GM19324 (cell line): ENCODE results near the gene JAGN1.
"Not testable (repeated sequence)": the region's sequence is repeated elsewhere in the genome, so short reads cannot be mapped to it uniquely, and the experiment has no call there.

Source experiments
- ATAC-seq: cut with Tn5 transposase; IDR thresholded peaks from one replicate; pipeline ENCODE4 v1.9.1; 2021; ENCODE audit warnings: mild to moderate bottlenecking, moderate library complexity; ENCODE audit not compliant: unreplicated experiment, low FRiP score

JAGN1 gene

GRCh38 chr3:9915254-9916141, 25.1 kb downstream of the JAGN1 start:
- no peak for ATAC-seq

GRCh38 chr3:9916346-9916733, 25.9 kb downstream of the JAGN1 start:
- ATAC-seq = no peak

- ATAC-seq = no peak
Measured at GRCh38 chr3:9916734-9917680, 26.6 kb downstream of the JAGN1 start, which contains the start of gene IL17RC. Gene IL17RC (plus strand): TSS chr3:9917098. CDS start chr3:9917316, 218 bp downstream.

GRCh38 chr3:9917820-9918219, 27.4 kb downstream of the JAGN1 start:
- no peak for ATAC-seq

GRCh38 chr3:9918261-9919038, 28.0 kb downstream of the JAGN1 start:
- ATAC-seq = no peak

- no peak for ATAC-seq
Measured at GRCh38 chr3:9928158-9928557, 37.7 kb downstream of the JAGN1 start.

GRCh38 chr3:9930804-9931418, 40.5 kb downstream of the JAGN1 start:
- no peak for ATAC-seq

GRCh38 chr3:9932535-9932842, 42.1 kb downstream of the JAGN1 start:
- no peak for ATAC-seq

- ATAC-seq = peak; percentile 64
Measured at GRCh38 chr3:9932843-9933560, 42.6 kb downstream of the JAGN1 start.

- ATAC-seq = peak; percentile 92
Measured at GRCh38 chr3:9933561-9934234, 43.3 kb downstream of the JAGN1 start, which contains the start of gene CRELD1. Gene CRELD1 (plus strand): TSS chr3:9933834. CDS start chr3:9934439, 605 bp downstream.

GRCh38 chr3:9934235-9934621, 43.8 kb downstream of the JAGN1 start:
- ATAC-seq = no peak

GRCh38 chr3:9934993-9935392, 44.6 kb downstream of the JAGN1 start:
- no peak for ATAC-seq

- no peak for ATAC-seq
Measured at GRCh38 chr3:9935966-9936510, 45.6 kb downstream of the JAGN1 start.

- ATAC-seq = no peak
Measured at GRCh38 chr3:9937486-9938238, 47.3 kb downstream of the JAGN1 start.

GRCh38 chr3:9938966-9939365, 48.6 kb downstream of the JAGN1 start:
- ATAC-seq = no peak

- ATAC-seq = not testable (repeated sequence)
Measured at GRCh38 chr3:9939906-9940305, 49.5 kb downstream of the JAGN1 start.

GRCh38 chr3:9940746-9941145, 50.3 kb downstream of the JAGN1 start:
- no peak for ATAC-seq

- ATAC-seq = no peak
Measured at GRCh38 chr3:9942164-9942563, 51.8 kb downstream of the JAGN1 start.
